Measurements from ENCODE around the gene PRKAB1.
"Not testable (repeated sequence)": the region's sequence is repeated elsewhere in the genome, so short reads cannot be mapped to it uniquely, and the experiment has no call there.

PRKAB1 gene

GRCh38 chr12:119667577-119668323 is at the start of gene PRKAB1:
Gene PRKAB1 (plus strand): TSS chr12:119668133. CDS start chr12:119668245, 112 bp downstream.
- H3K9me3 ChIP-seq, result no peaks in the 10 kb centered on the region
- DNase-seq, result peak; percentile 94 to 97
- intact Hi-C loops (cut with DNase I; ENCODE audit: low total_unique reads), result no loop called here
- H3K36me3 ChIP-seq, result peaks cover 9 to 18% (median 11%) of the 10 kb centered on the region in 3 donors
- peaks cover 0 to 31% (median 17%) of the 10 kb centered on the region in 4 donors for H3K4me1 ChIP-seq
- no peaks in the 10 kb centered on the region for H3K27me3 ChIP-seq
- H3K4me3 ChIP-seq, result peak within 1 kb of the TSS; percentile 79 to 86
- peak within 1 kb of the TSS; percentile 88 to 89 for H3K27ac ChIP-seq
- TF ChIP-seq CTCF (IDR thresholded peaks at IDR 0.05), result peak; percentile 80 to 95

- H3K4me1 ChIP-seq; H3K4me3 ChIP-seq; DNase-seq; H3K27ac ChIP-seq; intact Hi-C loops (cut with DNase I; ENCODE audit: low total_unique reads); H3K36me3 ChIP-seq; H3K27me3 ChIP-seq; H3K9me3 ChIP-seq: not testable (repeated sequence)
Observed at GRCh38 chr12:119618328-119618896, 49.5 kb upstream of the PRKAB1 start.

GRCh38 chr12:119620490-119620889 is 47.4 kb upstream of the PRKAB1 start:
- intact Hi-C loops (cut with DNase I; ENCODE audit: low total_unique reads), result no loop called here
- no peaks in the 10 kb centered on the region for H3K9me3 ChIP-seq
- H3K36me3 ChIP-seq, result no peaks in the 10 kb centered on the region
- H3K4me3 ChIP-seq, result no peak overlapping the region
- H3K27ac ChIP-seq, result no peak overlapping the region
- no peak for DNase-seq
- no peaks in the 10 kb centered on the region for H3K4me1 ChIP-seq
- H3K27me3 ChIP-seq, result peaks cover 0 to 4% of the 10 kb centered on the region in 2 donors
- no peak for TF ChIP-seq CTCF (IDR thresholded peaks at IDR 0.05)

- intact Hi-C loops (cut with DNase I; ENCODE audit: low total_unique reads), result no loop called here
- no peak for TF ChIP-seq CTCF (IDR thresholded peaks at IDR 0.05)
- no peak overlapping the region for H3K27ac ChIP-seq
- H3K4me3 ChIP-seq, result no peak overlapping the region
- no peak for DNase-seq
- no peaks in the 10 kb centered on the region for H3K9me3 ChIP-seq
- no peaks in the 10 kb centered on the region for H3K36me3 ChIP-seq
- H3K4me1 ChIP-seq, result no peaks in the 10 kb centered on the region
- H3K27me3 ChIP-seq, result peaks cover 0 to 4% of the 10 kb centered on the region in 2 donors
Observed at GRCh38 chr12:119621878-119622277, 46.1 kb upstream of the PRKAB1 start.

- TF ChIP-seq CTCF (IDR thresholded peaks at IDR 0.05), result no peak
- no peaks in the 10 kb centered on the region for H3K9me3 ChIP-seq
- H3K4me1 ChIP-seq, result no peaks in the 10 kb centered on the region
- no peak overlapping the region for H3K27ac ChIP-seq
- no peaks in the 10 kb centered on the region for H3K36me3 ChIP-seq
- peaks cover 0 to 4% of the 10 kb centered on the region in 2 donors for H3K27me3 ChIP-seq
- intact Hi-C loops (cut with DNase I; ENCODE audit: low total_unique reads), result no loop called here
- DNase-seq, result no peak
- H3K4me3 ChIP-seq, result no peak overlapping the region
Observed at GRCh38 chr12:119624966-119625365, 43.0 kb upstream of the PRKAB1 start.

GRCh38 chr12:119627019-119627643 is 40.8 kb upstream of the PRKAB1 start:
- no peak overlapping the region for H3K4me3 ChIP-seq
- no peaks in the 10 kb centered on the region for H3K9me3 ChIP-seq
- H3K27ac ChIP-seq, result no peak overlapping the region
- no peaks in the 10 kb centered on the region for H3K4me1 ChIP-seq
- peaks cover 0 to 4% of the 10 kb centered on the region in 2 donors for H3K27me3 ChIP-seq
- no peak for DNase-seq
- H3K36me3 ChIP-seq, result no peaks in the 10 kb centered on the region
- intact Hi-C loops (cut with DNase I; ENCODE audit: low total_unique reads), result no loop called here
- no peak for TF ChIP-seq CTCF (IDR thresholded peaks at IDR 0.05)
